ENCODE measurements around the gene DCC. TPM values are rescaled to one million over a fixed set of nuclear protein-coding genes. Genes with fewer than 3 reads are reported as not detected.

Gene DCC
- total RNA-seq, 2 experiments from 2014 or later, result not detected

DNA sequence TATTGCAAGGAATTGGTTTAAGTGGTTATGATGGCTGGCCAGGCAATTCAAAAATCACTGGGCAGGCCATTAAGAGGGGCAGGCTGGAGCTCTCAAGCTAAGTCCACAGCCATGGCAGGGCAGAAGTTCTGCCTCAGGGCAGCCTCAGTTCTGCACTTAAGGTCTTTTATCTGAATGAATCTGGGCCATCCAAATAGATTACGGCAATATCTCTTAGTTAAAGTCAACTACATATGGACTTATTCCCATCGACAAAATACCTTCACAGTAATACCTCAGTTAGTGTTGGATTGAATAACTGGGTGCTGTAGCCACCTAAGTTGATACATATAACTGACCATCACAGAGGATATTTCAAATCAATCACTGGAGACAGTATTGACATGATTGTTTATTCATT lies 979.6 kb downstream of the DCC start:
- no peak overlapping the region for H3K4me3 Mint-ChIP-seq
- ChIA-PET CTCF (no interaction called here), POLR2A (no interaction called here)
- H3K36me3 Mint-ChIP-seq (ENCODE audit: low read depth), result no peaks in the 10 kb centered on the region
- no peaks in the 10 kb centered on the region for H3K4me1 Mint-ChIP-seq (ENCODE audit: low read depth)
- H3K27me3 Mint-ChIP-seq (ENCODE audit: low read depth), result no peaks in the 10 kb centered on the region
- no peak overlapping the region for H3K27ac Mint-ChIP-seq
- H3K9me3 Mint-ChIP-seq (ENCODE audit: insufficient read depth), result peaks cover 7% of the 10 kb centered on the region
- no peak for ATAC-seq
- DNase-seq, result no peak

DNA sequence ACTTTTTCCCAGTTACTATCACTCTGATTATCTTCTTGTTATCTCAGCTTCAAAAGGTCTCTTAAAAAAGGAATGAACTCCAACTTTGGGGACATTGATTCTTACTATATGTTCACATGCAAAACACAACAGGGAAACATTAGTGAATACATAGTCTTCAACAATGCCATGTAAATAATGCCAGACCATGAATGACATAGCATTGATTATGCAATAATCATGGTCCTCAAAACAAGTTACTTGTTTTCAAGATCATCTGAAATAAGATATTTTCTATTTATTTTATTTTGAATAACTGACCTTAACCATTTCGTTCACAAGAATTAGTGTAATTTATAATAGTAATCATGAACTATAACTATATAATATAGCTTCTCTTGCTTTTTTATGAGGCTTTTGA lies 982.2 kb downstream of the DCC start:
- POLR2A ChIA-PET, result no interaction called here

DNA sequence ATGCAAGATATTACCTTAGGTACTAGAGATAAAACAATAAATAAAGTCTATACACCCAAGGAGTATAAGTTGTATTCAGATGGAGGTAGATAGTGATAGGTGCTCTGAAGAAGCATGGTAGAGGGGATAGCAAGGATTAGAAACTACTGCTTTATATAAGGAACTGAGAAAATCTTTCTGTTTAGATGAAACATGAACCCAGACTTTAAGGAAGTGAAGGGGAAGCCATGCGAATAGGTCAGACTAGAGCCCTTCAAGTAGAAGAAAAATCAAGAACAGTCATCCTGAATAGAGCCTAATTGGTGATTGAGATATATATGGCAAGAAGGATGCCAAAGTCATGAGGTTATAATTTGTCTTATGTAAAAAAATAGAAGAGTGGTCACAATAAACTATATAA lies 984.4 kb downstream of the DCC start:
- ChIA-PET POLR2A (no interaction called here), CTCF (no interaction called here)
- ATAC-seq (no peak), DNase-seq (no peak)
- Mint-ChIP-seq H3K27me3 (ENCODE audit: low read depth) (no peaks in the 10 kb centered on the region), H3K36me3 (ENCODE audit: low read depth) (no peaks in the 10 kb centered on the region), H3K27ac (no peak overlapping the region), H3K4me1 (ENCODE audit: low read depth) (no peaks in the 10 kb centered on the region), H3K9me3 (ENCODE audit: insufficient read depth) (no peaks in the 10 kb centered on the region), H3K4me3 (no peak overlapping the region)

More for the DNA sequence above, 982.2 kb downstream of the DCC start:
- CTCF ChIA-PET, result no interaction called here
- no peak overlapping the region for H3K27ac Mint-ChIP-seq
- DNase-seq (no peak), ATAC-seq (no peak)
- H3K4me1 Mint-ChIP-seq (ENCODE audit: low read depth), result no peaks in the 10 kb centered on the region
- H3K36me3 Mint-ChIP-seq (ENCODE audit: low read depth), result no peaks in the 10 kb centered on the region
- peaks cover 7% of the 10 kb centered on the region for H3K9me3 Mint-ChIP-seq (ENCODE audit: insufficient read depth)
- no peak overlapping the region for H3K4me3 Mint-ChIP-seq
- H3K27me3 Mint-ChIP-seq (ENCODE audit: low read depth), result no peaks in the 10 kb centered on the region

- no peak for ATAC-seq
Measured at GRCh38 chr18:53360501-53361443, 1020.8 kb downstream of the DCC start.

GRCh38 chr18:53375621-53376020 lies 1035.6 kb downstream of the DCC start:
- CTCF ChIA-PET, result no interaction called here
- POLR2A ChIA-PET, result no interaction called here
- Mint-ChIP-seq H3K9me3 (ENCODE audit: insufficient read depth) (peaks cover 10% of the 10 kb centered on the region), H3K4me1 (ENCODE audit: low read depth) (no peaks in the 10 kb centered on the region), H3K4me3 (no peak overlapping the region), H3K36me3 (ENCODE audit: low read depth) (no peaks in the 10 kb centered on the region), H3K27ac (no peak overlapping the region), H3K27me3 (ENCODE audit: low read depth) (no peaks in the 10 kb centered on the region)
- DNase-seq, result no peak
- no peak for ATAC-seq

More at GRCh38 chr18:53360501-53361443, 1020.8 kb downstream of the DCC start:
- Mint-ChIP-seq H3K36me3 (ENCODE audit: low read depth) (no peaks in the 10 kb centered on the region), H3K27ac (no peak overlapping the region), H3K4me3 (no peak overlapping the region), H3K9me3 (ENCODE audit: insufficient read depth) (peaks cover 10% of the 10 kb centered on the region), H3K4me1 (ENCODE audit: low read depth) (no peaks in the 10 kb centered on the region), H3K27me3 (ENCODE audit: low read depth) (no peaks in the 10 kb centered on the region)
- POLR2A ChIA-PET, result no interaction called here
- no peak for DNase-seq
- CTCF ChIA-PET, result no interaction called here

DNA sequence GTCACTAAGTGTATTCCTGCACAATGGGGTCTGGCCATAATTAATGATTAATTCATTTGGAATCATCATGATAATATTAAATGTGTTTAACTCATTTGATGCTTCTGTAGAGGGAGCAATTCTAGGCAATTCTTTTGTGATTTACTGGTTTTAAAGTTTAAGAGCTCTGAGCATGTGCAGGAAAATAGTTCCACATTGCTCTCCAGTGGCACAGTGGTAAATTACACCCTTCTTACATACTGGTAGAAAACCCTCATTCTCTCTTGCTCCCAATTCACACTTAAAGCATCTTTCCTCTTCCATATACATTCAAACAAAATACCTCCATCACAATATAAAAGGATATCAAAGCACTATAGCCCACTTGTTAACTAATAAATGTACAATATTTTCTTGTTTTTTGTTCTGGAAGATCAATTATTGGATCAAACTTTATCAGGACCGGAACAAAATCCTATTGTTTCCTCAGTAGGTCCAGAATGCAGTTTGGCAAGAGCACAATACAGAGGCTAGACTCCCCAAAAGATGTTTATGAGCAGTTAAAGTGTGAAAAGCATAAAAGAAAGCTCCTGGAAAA lies 1040.2 kb downstream of the DCC start:
- Mint-ChIP-seq H3K4me1 (ENCODE audit: low read depth) (no peaks in the 10 kb centered on the region), H3K9me3 (ENCODE audit: insufficient read depth) (no peaks in the 10 kb centered on the region), H3K36me3 (ENCODE audit: low read depth) (no peaks in the 10 kb centered on the region), H3K4me3 (no peak overlapping the region), H3K27me3 (ENCODE audit: low read depth) (no peaks in the 10 kb centered on the region), H3K27ac (no peak overlapping the region)
- ATAC-seq (no peak), DNase-seq (no peak)
- POLR2A ChIA-PET, result no interaction called here
- CTCF ChIA-PET, result no interaction called here

DNA sequence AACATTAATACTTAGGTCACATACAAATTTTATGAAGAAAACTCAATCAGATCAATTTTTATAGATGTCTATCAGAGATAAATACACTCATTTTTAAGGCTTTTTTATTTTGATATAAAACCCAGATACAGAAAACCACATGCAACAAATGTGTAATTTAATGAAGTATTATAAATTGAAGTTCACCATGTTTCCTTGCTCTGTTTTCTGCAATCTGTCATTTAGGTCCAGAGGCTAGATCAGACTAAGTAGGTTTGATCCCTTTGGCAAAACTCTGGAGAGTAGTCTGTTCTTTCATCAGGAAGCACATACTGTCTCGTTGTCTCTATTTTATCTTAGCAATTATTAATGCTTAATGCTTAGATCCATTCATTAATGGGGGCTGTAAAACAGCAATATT lies 1042.9 kb downstream of the DCC start:
- Mint-ChIP-seq H3K4me3 (no peak overlapping the region), H3K36me3 (ENCODE audit: low read depth) (no peaks in the 10 kb centered on the region), H3K27ac (no peak overlapping the region), H3K4me1 (ENCODE audit: low read depth) (no peaks in the 10 kb centered on the region), H3K27me3 (ENCODE audit: low read depth) (no peaks in the 10 kb centered on the region), H3K9me3 (ENCODE audit: insufficient read depth) (no peaks in the 10 kb centered on the region)
- CTCF ChIA-PET, result no interaction called here
- DNase-seq, result no peak
- POLR2A ChIA-PET, result no interaction called here
- no peak for ATAC-seq

- Mint-ChIP-seq H3K4me1 (ENCODE audit: low read depth) (no peaks in the 10 kb centered on the region), H3K9me3 (ENCODE audit: insufficient read depth) (no peaks in the 10 kb centered on the region)
- DNase-seq, result no peak
Measured at GRCh38 chr18:53385889-53386288, 1045.9 kb downstream of the DCC start.

DNA sequence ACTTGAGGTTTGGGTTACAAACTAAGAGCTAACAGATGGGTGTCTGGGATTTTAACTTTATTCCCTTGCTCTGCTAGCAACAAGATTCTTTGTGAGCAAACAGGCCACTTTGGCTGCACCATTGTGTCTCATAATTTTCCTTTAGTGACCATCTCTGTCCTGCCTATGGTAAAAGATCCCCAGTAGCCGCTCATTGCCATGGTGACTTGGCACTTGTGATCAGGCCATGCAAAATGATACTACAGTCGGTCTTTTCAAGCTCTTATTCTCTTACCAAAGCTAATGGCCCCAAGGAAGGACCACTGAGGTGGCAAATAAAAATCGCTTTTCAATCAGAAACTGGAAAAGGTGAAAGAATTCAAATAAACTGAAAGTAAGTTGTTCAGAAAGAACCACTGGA lies 1047.6 kb downstream of the DCC start:
- CTCF ChIA-PET, result no interaction called here
- no peaks in the 10 kb centered on the region for H3K27me3 Mint-ChIP-seq (ENCODE audit: low read depth)

More at GRCh38 chr18:53385889-53386288, 1045.9 kb downstream of the DCC start:
- no peaks in the 10 kb centered on the region for H3K27me3 Mint-ChIP-seq (ENCODE audit: low read depth)
- no peak overlapping the region for H3K27ac Mint-ChIP-seq
- no peak overlapping the region for H3K4me3 Mint-ChIP-seq
- no peak for ATAC-seq
- CTCF ChIA-PET, result no interaction called here
- H3K36me3 Mint-ChIP-seq (ENCODE audit: low read depth), result no peaks in the 10 kb centered on the region
- POLR2A ChIA-PET, result no interaction called here

DNA sequence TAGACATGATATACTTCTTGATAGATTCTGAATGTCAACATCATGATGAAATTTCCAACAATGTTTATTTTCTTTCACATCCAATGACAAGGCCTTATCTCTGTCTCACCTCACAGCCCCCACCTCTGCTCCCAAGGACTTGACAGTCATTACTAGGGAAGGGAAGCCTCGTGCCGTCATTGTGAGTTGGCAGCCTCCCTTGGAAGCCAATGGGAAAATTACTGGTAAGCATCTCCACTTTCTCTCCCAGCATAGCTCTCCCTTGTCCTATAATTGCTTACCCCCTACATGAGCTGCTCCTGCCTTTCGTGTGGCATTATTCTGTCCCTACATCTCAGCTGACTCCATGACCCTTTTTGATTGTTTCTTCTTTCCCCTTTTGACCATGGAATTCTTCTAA lies 1062.7 kb downstream of the DCC start:
- H3K4me3 Mint-ChIP-seq, result no peak overlapping the region
- no peak for ATAC-seq
- no peaks in the 10 kb centered on the region for H3K4me1 Mint-ChIP-seq (ENCODE audit: low read depth)
- H3K36me3 Mint-ChIP-seq (ENCODE audit: low read depth), result no peaks in the 10 kb centered on the region
- H3K27me3 Mint-ChIP-seq (ENCODE audit: low read depth), result no peaks in the 10 kb centered on the region
- ChIA-PET CTCF (no interaction called here), POLR2A (no interaction called here)
- no peak overlapping the region for H3K27ac Mint-ChIP-seq
- DNase-seq, result no peak
- peaks cover 3% of the 10 kb centered on the region for H3K9me3 Mint-ChIP-seq (ENCODE audit: insufficient read depth)

More for the DNA sequence above, 1047.6 kb downstream of the DCC start:
- Mint-ChIP-seq H3K4me1 (ENCODE audit: low read depth) (no peaks in the 10 kb centered on the region), H3K4me3 (no peak overlapping the region), H3K9me3 (ENCODE audit: insufficient read depth) (no peaks in the 10 kb centered on the region), H3K36me3 (ENCODE audit: low read depth) (no peaks in the 10 kb centered on the region), H3K27ac (no peak overlapping the region)
- DNase-seq (no peak), ATAC-seq (no peak)
- POLR2A ChIA-PET, result no interaction called here

- no peak overlapping the region for H3K27ac Mint-ChIP-seq
- no peaks in the 10 kb centered on the region for H3K4me1 Mint-ChIP-seq (ENCODE audit: low read depth)
- no peaks in the 10 kb centered on the region for H3K36me3 Mint-ChIP-seq (ENCODE audit: low read depth)
- POLR2A ChIA-PET, result no interaction called here
- H3K4me3 Mint-ChIP-seq, result no peak overlapping the region
- peaks cover 1% of the 10 kb centered on the region for H3K9me3 Mint-ChIP-seq (ENCODE audit: insufficient read depth)
- H3K27me3 Mint-ChIP-seq (ENCODE audit: low read depth), result no peaks in the 10 kb centered on the region
- CTCF ChIA-PET, result no interaction called here
- DNase-seq (no peak), ATAC-seq (no peak)
Measured at GRCh38 chr18:53408271-53408670, 1068.3 kb downstream of the DCC start.

GRCh38 chr18:53411511-53411910 lies 1071.5 kb downstream of the DCC start:
- no peaks in the 10 kb centered on the region for H3K36me3 Mint-ChIP-seq (ENCODE audit: low read depth)
- CTCF ChIA-PET, result no interaction called here
- no peak overlapping the region for H3K4me3 Mint-ChIP-seq
- ATAC-seq, result no peak
- POLR2A ChIA-PET, result no interaction called here
- no peak overlapping the region for H3K27ac Mint-ChIP-seq
- no peaks in the 10 kb centered on the region for H3K27me3 Mint-ChIP-seq (ENCODE audit: low read depth)
- no peaks in the 10 kb centered on the region for H3K4me1 Mint-ChIP-seq (ENCODE audit: low read depth)
- DNase-seq, result no peak
- H3K9me3 Mint-ChIP-seq (ENCODE audit: insufficient read depth), result peaks cover 8% of the 10 kb centered on the region

Measured in activated CD8-positive, alpha-beta T cell treated with anti-CD3 and anti-CD28 coated beads, Interleukin-2, amount 10 ng/mL, durations not matched to agents 7 days and 5 days (primary cell).